GM19395 (cell line): ENCODE data around the gene YIPF7.
A peak's percentile ranks its signal among the peaks of the same experiment; 100 is the strongest.

ENCODE experiments used
- ATAC-seq: cut with Tn5 transposase; IDR thresholded peaks from one replicate; pipeline ENCODE4 v1.9.1; 2021; ENCODE audit warnings: mild to moderate bottlenecking, moderate library complexity; ENCODE audit not compliant: unreplicated experiment

YIPF7 gene

DNA sequence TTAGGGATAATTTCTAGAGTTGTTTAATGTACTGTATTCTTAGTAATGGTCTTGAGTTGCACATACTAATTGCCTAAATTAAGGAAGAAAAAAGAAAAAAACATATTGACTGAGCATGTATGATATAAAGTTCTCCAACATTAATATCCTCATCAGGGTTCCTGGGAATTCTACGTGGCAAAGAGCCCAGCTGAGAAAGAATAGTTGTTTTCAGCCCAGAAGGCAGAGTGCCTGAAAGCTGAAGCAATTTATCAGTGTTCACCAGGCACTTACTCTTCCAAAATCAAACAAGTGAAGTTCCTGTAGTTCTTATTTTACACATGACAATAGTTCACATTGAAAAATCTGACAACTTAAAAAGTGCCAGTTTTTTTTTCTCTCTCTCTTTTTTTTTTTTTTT lies 27.7 kb downstream of the YIPF7 start:
- no peak for ATAC-seq

DNA sequence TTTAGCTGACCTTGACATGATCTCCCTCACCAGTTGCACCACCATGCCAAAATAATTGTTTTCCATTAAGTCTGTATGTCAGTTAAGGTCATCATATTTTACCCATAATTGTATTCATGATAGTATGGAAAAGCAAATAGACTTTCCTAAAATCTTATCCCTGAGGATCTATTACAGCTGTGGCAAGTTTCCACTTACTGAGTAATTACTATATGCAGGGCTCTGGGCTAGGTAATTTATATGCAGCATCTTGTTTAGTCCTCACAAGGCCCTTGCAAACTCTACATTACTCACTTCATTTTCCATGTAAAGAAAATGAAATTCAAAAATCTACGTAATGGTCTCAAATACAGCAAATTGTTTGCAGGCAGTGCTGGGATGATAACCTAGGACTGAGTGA lies 34.8 kb downstream of the YIPF7 start:
- ATAC-seq = no peak

DNA sequence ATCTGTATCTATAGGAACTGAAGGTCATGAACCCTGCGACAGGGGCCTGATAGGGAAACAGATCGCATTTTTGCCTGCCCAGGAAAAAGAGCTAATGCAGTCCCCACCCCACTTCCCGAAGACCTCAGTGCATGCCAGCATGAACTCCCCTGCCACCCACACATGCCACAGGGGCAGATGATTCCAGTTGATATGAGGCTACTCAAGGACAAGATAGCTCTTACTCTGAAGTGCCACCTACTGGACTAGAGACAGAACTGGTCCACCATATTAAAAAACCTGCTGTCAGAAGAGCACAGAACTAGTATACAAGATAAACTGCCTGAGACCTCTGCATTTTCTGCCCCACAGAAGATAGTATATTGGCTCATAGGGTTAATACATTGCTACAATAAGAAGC lies 68.0 kb downstream of the YIPF7 start:
- ATAC-seq = peak; percentile 65

- ATAC-seq = no peak
Measured at GRCh38 chr4:44580231-44580630, 71.2 kb downstream of the YIPF7 start.

DNA sequence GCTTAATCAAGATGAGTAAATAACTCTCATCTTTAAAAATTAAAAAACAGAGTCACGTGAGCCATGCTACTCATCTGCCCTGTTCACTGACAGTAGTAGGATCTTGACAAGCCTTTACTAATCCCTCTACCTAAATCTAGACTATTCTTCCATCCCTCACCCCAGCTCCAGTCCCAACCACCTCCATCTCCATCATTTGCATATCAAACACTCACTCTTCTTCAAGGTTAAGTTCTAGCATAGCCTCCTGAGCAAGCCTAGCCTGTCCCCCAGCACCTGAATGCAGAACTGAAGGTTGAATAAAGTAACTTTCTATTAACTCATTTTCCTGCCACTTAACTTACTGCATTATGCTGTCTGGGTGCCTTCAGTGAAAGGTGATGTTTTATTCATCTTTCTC lies 72.5 kb downstream of the YIPF7 start:
- ATAC-seq = no peak
